Measurements from ENCODE around the gene ZNF33A.
"Not testable (repeated sequence)": the region's sequence is repeated elsewhere in the genome, so short reads cannot be mapped to it uniquely, and the experiment has no call there.

The ZNF33A gene

DNA sequence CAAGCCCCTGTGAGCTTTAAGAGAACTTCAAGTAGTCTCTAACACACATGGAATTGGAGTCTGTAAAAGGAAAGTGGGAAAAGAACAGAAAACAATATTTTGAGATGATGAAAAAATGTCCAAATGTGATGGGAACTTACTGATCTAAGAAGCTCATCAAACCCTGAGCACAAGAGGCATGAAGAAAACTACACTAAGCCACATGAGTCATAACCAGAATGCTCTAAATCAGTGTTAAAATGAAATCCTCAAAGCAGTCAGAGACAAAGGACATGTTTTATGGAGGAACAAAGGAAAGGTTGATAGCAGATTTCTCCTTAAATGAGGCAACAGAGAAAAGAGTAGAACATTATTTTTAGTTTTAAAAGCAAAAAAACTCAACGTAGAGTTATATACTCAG is 37.2 kb downstream of the ZNF33A start:
- DNase-seq = no peak

DNA sequence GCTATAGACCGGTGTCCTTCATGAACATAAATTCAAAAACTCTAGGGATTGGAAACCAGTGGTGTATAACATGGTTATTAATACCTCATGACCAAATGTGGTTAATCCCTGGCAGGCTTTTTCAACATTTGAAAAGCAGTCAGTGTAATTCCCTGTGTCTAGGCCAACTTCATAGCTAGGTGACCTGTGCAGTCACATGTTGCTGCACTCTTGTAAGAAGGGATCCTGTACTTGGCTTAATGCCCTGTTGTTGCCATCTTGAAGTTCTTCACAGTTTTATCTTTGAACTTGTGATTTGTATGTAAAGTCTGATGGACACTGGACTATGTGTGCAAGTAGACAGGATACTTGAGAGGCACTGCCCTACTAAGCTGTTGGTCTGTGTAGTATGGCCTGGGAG is 39.7 kb downstream of the ZNF33A start:
- DNase-seq = no peak

DNA sequence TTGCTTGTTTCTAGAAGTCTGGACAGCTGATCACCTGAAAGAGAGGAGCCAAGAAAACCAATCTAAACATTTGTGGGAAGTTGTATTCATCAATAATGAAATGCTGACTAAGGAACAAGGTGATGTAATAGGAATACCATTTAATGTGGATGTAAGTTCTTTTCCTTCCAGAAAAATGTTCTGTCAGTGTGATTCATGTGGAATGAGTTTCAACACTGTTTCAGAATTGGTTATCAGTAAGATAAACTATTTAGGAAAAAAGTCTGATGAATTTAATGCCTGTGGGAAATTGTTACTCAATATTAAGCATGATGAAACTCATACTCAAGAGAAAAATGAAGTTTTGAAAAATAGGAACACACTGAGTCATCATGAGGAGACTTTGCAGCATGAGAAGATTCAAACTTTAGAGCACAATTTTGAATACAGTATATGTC is 43.9 kb downstream of the ZNF33A start:
- no peak for DNase-seq

DNA sequence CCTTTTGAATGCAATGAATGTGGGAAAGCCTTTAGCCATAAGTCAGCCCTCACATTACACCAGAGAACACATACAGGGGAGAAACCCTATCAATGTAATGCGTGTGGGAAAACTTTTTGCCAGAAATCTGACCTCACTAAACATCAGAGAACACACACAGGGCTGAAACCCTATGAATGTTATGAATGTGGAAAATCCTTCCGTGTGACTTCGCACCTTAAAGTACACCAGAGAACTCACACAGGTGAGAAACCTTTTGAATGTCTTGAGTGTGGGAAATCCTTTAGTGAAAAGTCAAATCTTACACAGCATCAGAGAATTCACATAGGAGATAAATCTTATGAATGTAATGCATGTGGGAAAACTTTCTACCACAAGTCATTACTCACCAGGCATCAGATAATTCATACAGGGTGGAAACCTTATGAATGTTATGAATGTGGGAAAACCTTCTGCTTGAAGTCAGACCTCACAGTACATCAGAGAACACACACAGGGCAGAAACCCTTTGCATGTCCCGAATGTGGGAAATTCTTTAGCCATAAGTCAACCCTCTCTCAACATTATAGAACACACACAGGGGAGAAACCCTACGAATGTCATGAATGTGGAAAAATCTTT is 44.9 kb downstream of the ZNF33A start:
- DNase-seq = not testable (repeated sequence)

DNA sequence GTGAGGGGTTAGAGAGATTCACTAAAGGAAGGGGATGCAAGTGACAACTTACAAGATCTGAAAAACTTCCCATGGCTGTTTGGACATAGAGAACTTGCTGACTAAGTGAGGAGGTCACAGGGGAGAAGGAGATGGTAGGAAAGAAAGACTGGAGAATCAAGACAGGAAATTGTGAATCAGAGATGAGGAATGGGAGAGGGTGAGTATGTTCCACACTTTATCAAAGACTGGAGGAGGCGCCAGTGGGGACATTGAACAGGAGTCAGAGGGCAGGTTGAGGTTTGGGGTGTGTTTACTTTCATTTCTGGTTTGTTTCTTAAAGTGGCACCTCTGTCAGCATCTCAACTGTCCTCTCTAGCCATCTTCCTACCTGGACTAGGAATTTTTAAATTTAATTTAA is 59.2 kb downstream of the ZNF33A start:
- not testable (repeated sequence) for DNase-seq

DNA sequence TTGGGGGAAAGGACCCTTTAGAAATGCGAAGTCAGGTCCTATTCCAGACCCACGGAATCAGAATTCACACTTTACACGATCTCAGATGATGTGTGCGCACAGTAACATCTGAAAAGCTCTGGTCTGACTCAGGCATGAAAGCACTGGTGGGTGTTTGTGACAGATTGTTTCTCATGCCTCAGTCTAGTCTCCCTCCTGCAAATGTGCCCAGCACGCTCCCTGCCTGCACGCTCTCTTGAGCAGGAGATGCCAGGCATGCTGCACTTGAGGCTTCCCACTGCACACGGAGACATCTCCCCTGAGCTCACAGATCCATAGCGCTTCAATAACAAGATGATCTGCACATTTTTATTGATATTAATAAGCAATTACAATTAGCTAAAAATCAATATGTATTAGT is 60.0 kb downstream of the ZNF33A start:
- DNase-seq = no peak

DNA sequence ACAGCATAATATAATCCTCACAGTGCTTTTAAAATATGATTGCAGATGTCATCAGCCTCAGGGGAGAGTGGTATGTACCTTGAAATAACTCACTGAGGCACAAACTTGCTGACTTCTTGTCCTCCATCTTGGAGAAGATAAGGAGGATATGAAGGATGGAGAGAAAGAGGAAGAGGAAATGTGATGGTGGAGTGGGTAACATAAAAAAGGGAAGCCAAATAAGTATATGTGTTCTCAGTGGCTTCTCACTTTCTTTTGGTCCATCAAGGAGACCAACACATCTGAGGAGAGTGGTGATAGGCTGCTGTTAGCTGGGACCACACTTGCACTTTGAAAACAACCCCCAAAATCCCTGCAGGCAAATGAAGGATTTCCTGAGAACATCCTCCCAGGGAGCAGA is 62.1 kb downstream of the ZNF33A start:
- DNase-seq = no peak

DNA sequence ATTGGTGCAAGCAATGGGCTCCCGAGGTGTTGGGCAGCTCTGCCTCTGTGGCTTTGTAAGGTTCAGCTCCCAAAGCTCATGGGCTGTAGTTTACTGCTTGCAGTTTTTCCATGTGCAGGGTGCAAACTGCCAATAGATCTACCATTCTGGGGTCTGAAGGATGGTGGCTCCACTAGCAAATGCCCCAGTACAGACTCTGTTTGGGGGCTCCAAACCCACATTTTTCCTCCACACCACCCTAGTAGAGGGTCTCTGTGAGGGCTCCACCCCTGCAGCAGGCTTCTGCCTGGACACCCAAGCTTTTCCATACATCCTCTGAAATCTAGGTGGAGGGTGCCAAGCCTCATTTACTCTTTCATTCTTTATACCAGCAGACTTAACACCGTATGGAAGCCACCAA is 66.2 kb downstream of the ZNF33A start:
- DNase-seq = no peak

DNA sequence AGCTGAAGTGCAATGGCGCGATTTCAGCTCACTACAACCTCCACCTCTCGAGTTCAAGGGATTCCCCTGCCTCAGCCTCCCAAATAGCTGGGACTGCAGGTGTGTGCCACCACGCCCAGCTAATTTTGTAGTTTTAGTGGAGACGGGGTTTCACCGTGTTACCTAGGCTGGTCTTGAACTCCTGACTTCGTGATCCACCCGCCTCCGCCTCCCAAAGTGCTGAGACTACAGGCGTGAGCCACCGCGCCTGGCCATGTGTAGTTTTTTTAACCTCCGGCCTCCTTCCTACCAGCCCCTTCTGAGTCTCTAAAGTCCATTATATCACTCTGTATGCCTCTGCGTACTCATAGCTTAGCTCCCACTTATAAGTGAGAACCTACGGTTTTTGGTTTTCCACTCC is 82.8 kb downstream of the ZNF33A start:
- not testable (repeated sequence) for DNase-seq

DNA sequence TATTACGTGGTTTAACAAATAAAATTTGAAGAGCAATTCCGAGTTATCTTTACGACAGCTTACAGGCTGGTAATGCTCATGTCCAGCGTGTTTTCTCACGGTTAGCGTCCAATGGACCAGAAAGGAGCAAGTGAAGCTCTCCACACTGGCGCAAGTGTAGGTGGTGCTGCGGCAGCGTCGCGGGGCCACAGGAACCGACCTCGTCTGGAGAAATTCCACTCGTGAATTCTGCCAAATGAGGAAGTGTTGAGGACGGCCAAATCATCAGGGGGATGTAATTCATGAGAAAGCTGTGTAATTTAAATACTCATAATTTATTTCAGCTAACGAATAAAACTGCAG is 83.3 kb downstream of the ZNF33A start:
- DNase-seq = no peak

DNA sequence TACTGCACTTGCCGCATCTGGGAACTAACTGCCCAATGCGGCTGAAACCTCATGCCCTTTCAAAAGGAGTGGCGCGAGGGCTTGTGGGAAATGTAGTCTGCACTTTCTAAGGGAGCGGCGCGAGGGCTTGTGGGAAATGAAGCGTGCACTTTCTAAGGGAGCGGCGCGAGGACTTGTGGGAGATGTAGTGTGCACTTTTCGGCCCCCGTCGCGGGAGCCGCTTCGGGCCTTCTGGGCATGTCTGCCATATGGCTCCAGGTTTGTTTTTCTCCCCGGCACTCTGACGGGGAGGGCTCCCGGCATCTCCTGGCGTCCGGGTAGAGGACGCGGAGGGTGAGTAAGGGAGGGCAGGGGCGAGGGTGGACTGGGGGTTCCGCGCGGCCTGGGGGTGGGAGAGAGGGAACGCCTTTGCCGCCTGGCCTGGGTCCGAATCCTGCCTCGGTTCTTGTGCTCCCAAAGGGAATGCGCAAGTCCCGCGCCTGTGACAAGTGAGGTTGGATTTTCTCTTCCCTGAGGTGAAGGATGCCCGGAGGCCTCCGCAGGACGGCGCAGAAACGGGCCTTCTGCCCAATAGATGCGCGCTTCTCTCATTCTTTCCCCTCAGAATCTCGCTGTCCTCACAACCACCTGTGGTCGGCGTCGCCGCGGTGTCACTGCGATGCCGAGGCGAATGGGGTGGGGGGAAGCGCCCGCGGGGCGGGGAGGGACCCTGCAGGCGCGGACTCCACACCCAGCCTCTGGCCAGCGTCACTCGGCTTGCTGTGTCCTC is 83.9 kb downstream of the ZNF33A start, which contains the start of gene ZNF37A:
ZNF37A (plus strand) TSS at position 180 of the 769 bp plus-strand sequence. CDS start 2,281 bp downstream, outside the sequence.
- DNase-seq = peak; percentile 84

DNA sequence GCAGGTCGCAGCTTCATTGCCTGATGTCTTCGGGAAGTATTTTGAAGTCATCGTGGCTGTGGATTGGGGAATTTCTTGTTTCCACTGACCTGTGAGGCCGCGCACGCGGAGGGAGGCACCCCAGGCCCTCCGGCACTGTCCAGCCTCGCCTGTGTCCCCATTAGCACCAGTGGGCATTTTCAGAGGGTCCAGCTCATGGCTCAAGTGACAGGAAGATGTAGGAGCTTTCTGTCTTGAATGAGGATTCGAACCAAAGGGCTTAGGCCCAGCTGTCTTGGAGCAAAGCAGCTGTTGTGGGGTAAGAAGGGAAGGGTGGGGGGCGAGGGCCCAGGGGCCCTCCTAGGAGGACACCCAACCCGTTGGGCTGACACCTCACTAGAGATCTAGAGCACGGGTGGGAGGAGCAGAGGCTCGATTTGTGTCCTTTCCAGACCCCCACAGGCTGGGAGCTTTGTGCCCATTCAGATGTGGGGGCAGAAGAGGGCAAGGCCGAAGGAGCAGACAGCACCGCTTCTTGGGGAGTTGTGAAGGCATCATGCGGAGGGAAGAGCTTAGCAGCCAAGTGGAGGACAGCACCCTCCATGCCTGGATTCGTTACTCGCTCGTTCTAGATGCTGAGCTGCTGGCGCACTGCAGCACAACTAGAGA is 84.6 kb downstream of the ZNF33A start:
- DNase-seq = no peak

DNA sequence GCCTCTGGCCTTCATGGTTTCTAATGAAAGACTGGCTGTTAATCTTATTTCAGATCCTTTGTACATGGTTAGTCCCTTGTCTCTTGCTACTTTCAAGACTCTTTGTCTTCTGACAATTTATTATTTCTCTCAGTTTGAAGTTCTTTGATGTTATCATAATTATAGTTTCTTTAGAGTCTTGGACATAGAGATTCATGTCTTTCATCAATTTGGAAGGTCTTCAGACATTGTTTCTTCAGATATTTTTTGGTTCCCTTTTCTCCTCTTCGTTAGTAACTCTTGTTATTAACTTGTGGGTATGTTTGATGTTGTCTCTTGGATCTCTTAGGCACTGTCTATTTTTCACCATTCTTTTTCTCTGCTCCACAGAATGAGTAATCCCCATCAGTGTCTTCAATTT is 92.4 kb downstream of the ZNF33A start:
- DNase-seq = no peak

DNA sequence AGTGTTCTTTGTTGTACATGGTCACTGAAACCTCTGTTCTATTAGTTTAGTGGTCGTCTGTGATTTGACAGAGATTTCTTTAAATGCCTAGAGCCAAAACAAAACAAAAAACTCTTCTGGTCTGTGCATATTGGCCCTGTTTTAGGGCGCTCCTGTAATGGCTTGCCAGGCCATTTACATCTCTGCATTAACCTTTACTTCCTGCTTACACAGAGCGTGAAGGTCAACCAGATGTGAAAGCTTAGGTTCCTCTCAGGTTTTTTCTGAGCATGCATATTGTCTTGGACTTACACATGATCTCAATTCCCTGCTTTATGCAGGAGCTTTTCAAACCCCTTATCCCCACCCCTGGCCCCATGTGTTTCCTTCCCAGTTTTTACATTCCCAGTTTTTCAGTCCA is 93.3 kb downstream of the ZNF33A start:
- DNase-seq = no peak

DNA sequence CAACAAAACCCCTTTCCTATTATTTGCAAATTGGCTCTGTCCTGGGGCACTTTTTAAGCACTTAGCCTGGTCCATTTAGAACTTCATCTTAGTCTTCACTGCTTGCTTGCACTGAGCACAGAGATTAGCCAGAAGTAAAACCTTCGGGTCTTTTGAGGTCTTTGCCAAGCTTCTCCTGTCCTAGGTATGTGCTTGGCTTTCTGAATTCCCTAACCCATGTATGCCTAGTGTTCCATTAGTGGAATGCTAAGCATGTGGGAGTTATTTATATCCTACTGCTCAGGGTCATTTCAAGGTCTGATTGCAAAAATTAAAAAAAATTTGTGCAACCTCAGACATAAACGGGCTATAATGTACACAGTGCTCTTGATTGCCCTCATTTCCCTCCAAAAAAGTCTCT is 101.7 kb downstream of the ZNF33A start:
- no peak for DNase-seq

Data from central memory CD4-positive, alpha-beta T cell (primary cell).